Coronary artery (tissue), 2 donors: ENCODE results near the gene CCT7.
A peak's percentile ranks its signal among the peaks of the same experiment; 100 is the strongest.
"Not testable (repeated sequence)": the region's sequence is repeated elsewhere in the genome, so short reads cannot be mapped to it uniquely, and the experiment has no call there.

Experiments
- DNase-seq: peaks from one replicate; pipeline ENCODE4 v3.0.0-alpha.2; 2017; ENCODE audit warnings: low spot score
- H3K27ac ChIP-seq, 2 donors: fragments of 200-600 bp; sonication (generic); one replicate each; pipeline ENCODE4 v1.5.1; 2016 to 2019
- H3K4me3 ChIP-seq: fragments of 200-600 bp; sonication (generic); 2 replicates; pipeline ENCODE4 v1.5.1; 2016; ENCODE audit warnings: mild to moderate bottlenecking, moderate library complexity
- CTCF ChIP-seq: fragments of 200-600 bp; sonication (generic); IDR thresholded peaks from one replicate; pipeline ENCODE4 v1.5.1; 2019; ENCODE audit warnings: antibody characterized with exemption

CCT7 gene

GRCh38 chr2:73233932-73234832 is at the start of gene CCT7:
Gene CCT7 (plus strand): TSS chr2:73234308. CDS start chr2:73234379, 71 bp downstream.
- peak; percentile 91 for DNase-seq
- Histone ChIP-seq H3K27ac (peak within 1 kb of the TSS; percentile 96 to 97), H3K4me3 (peak within 1 kb of the TSS; percentile 92)
- no peak for TF ChIP-seq CTCF

GRCh38 chr2:73185965-73186364 is 48.1 kb upstream of the CCT7 start:
- no peak for DNase-seq
- H3K4me3 ChIP-seq = no peak overlapping the region
- no peak overlapping the region for H3K27ac ChIP-seq
- no peak for TF ChIP-seq CTCF

- Histone ChIP-seq H3K27ac (no peak overlapping the region), H3K4me3 (no peak overlapping the region)
- no peak for DNase-seq
- TF ChIP-seq CTCF = no peak
Measured at GRCh38 chr2:73187549-73187948, 46.6 kb upstream of the CCT7 start.

- Histone ChIP-seq H3K27ac (no peak overlapping the region), H3K4me3 (no peak overlapping the region)
- TF ChIP-seq CTCF = no peak
- no peak for DNase-seq
Measured at GRCh38 chr2:73197579-73197978, 36.5 kb upstream of the CCT7 start.

GRCh38 chr2:73200281-73200680 is 33.8 kb upstream of the CCT7 start:
- H3K27ac ChIP-seq, DNase-seq, H3K4me3 ChIP-seq: not testable (repeated sequence)

GRCh38 chr2:73202156-73203054 is 31.7 kb upstream of the CCT7 start, which contains the start of gene NOTO:
Gene NOTO (plus strand): TSS chr2:73202574. CDS start chr2:73202667, 93 bp downstream.
- TF ChIP-seq CTCF = no peak
- peak within 1 kb of the TSS; percentile 59 for H3K4me3 ChIP-seq
- no peak within 1 kb of the TSS for H3K27ac ChIP-seq
- DNase-seq = no peak

- no peak for TF ChIP-seq CTCF
- no peak overlapping the region for H3K27ac ChIP-seq
- H3K4me3 ChIP-seq = peak overlapping the region; percentile 59
- DNase-seq = no peak
Measured at GRCh38 chr2:73203055-73203681, 30.9 kb upstream of the CCT7 start.
